Measurements from ENCODE around the gene ZNF385C. TPM values are rescaled to one million over a fixed set of nuclear protein-coding genes. Genes with fewer than 3 reads are reported as not detected.

ZNF385C gene
- total and polyA plus RNA-seq, 12 donors = 0.07 to 0.16 (median 0.11) TPM; not detected in 6

GRCh38 chr17:42101513-42102292 is 3.4 kb upstream of the ZNF385C start:
- intact Hi-C loops (cut with DNase I) = loop anchor here in 1 of 2 donors (5.0 kb wide), 1 partner anchor 34 kb away; no protein-coding TSS in a partner anchor
- no peak overlapping the region for H3K27ac ChIP-seq
- H3K9me3 ChIP-seq (replicated peaks in 1 of 3) = no peaks in the 10 kb centered on the region
- 36 to 51% (median 42%) methylated on average over 4 to 14 of the region's 14 CpGs for WGBS, 4 donors
- peak; percentile 80 to 91 (median 85) for DNase-seq
- no peak overlapping the region for H3K4me3 ChIP-seq
- peaks cover 0 to 7% of the 10 kb centered on the region in 2 donors for H3K36me3 ChIP-seq (replicated peaks in 1 of 2)
- peaks cover 0 to 4% of the 10 kb centered on the region in 2 donors for H3K4me1 ChIP-seq (replicated peaks in 1 of 2)
- peaks cover 7% of the 10 kb centered on the region for H3K27me3 ChIP-seq
- TF ChIP-seq CTCF (IDR thresholded peaks at IDR 0.05) (peak; percentile 72 to 87 (median 82)), POLR2A (IDR thresholded peaks at IDR 0.05) (no peak)

GRCh38 chr17:42098730-42099399 is 592 bp upstream of the ZNF385C start:
- intact Hi-C loops (cut with DNase I) = no loop called here
- DNase-seq = no peak
- H3K4me1 ChIP-seq (replicated peaks in 1 of 2) = peaks cover 0 to 4% of the 10 kb centered on the region in 2 donors
- H3K9me3 ChIP-seq (replicated peaks in 1 of 3) = no peaks in the 10 kb centered on the region
- H3K4me3 ChIP-seq = no peak overlapping the region
- TF ChIP-seq POLR2A (IDR thresholded peaks at IDR 0.05) = no peak
- TF ChIP-seq CTCF (IDR thresholded peaks at IDR 0.05) = no peak
- WGBS, 4 donors = 48 to 53% (median 50%) methylated on average over 7 to 14 of the region's 14 CpGs
- no peak overlapping the region for H3K27ac ChIP-seq
- H3K36me3 ChIP-seq (replicated peaks in 1 of 2) = no peaks in the 10 kb centered on the region
- H3K27me3 ChIP-seq = peaks cover 7% of the 10 kb centered on the region

GRCh38 chr17:42096360-42097111 is 1.7 kb downstream of the ZNF385C start:
- no peak overlapping the region for H3K27ac ChIP-seq
- intact Hi-C loops (cut with DNase I) = no loop called here
- DNase-seq = no peak
- H3K4me1 ChIP-seq (replicated peaks in 1 of 2) = peaks cover 0 to under 1% of the 10 kb centered on the region in 2 donors
- H3K4me3 ChIP-seq = no peak overlapping the region
- WGBS, 4 donors = 58 to 76% (median 63%) methylated on average over 6 to 8 of the region's 8 CpGs
- H3K9me3 ChIP-seq (replicated peaks in 1 of 3) = no peaks in the 10 kb centered on the region
- H3K36me3 ChIP-seq (replicated peaks in 1 of 2) = no peaks in the 10 kb centered on the region
- TF ChIP-seq CTCF (IDR thresholded peaks at IDR 0.05) (no peak), POLR2A (IDR thresholded peaks at IDR 0.05) (no peak)
- H3K27me3 ChIP-seq = peaks cover 7% of the 10 kb centered on the region
